MM.1S (cell line): Measurements from ENCODE around the gene GART.

ENCODE experiments used
- CTCF ChIP-seq: fragments of 300-600 bp; sonication (generic); IDR thresholded peaks from 2 replicates; pipeline ENCODE4 v1.5.1; 2016; ENCODE audit warnings: antibody characterized with exemption, low read length, mixed read lengths
- EZH2 ChIP-seq: fragments of 300-600 bp; sonication (generic); optimal IDR thresholded peaks from 2 replicates; pipeline ENCODE3; 2017; ENCODE audit warnings: low read depth, mild to moderate bottlenecking, antibody characterized with exemption, low read length, mixed read lengths
- EZH2phosphoT487 ChIP-seq: fragments of 300-600 bp; sonication (generic); IDR thresholded peaks from 2 replicates; pipeline ENCODE4 v1.6.1; 2018; ENCODE audit warnings: antibody characterized with exemption, low read length

GRCh38 chr21:33461538-33462250 lies 80.2 kb downstream of the GART start:
- TF ChIP-seq CTCF (no peak), EZH2 (no peak), EZH2phosphoT487 (no peak)
